ENCODE measurements around the gene NCOA7.

GRCh38 chr6:125781314-125781868, 9.4 kb upstream of the NCOA7 start:
- TF ChIP-seq CTCF (IDR thresholded peaks at IDR 0.05), result no peak
- TF ChIP-seq POLR2A (IDR thresholded peaks at IDR 0.05), result no peak
- TF ChIP-seq POLR2AphosphoS5 (IDR thresholded peaks at IDR 0.05), result no peak
